Measurements from ENCODE around the gene CDC6. TPM values are rescaled to one million over a fixed set of nuclear protein-coding genes. Genes with fewer than 3 reads are reported as not detected.
A peak's percentile ranks its signal among the peaks of the same experiment; 100 is the strongest.

Gene CDC6
- total RNA-seq, 1 donor from 2014 or later, result 8.8 TPM

DNA sequence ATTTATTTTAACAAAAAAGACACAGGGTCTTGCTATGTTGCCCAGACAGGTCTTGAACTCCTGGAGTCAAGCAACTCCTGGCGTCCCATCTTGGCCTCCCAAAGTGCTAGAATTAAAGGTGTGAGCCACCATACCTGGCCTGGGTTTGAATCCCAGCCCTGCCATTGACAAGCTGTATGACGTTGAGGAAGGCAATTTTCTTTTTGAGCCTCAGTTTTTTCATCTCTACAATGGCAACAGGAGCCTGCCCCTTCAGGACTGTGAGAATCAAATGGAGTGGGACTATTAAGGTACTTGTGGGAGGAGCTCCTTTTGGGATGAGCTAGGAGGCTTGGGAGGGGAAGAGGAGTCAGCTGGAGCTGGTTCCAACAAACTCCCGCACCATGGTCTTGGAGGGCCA lies 27.5 kb downstream of the CDC6 start:
- Histone ChIP-seq H3K36me3 (ENCODE audit: control insufficient read depth, insufficient read depth, low read length) (no peaks in the 10 kb centered on the region), H3K27me3 (ENCODE audit: control insufficient read depth, insufficient read depth, low read length) (no peaks in the 10 kb centered on the region), H3K4me3 (ENCODE audit: low read depth, low read length) (no peak overlapping the region)
- no peak for DNase-seq (ENCODE audit: low read depth)
- TF ChIP-seq, protein P1, sequence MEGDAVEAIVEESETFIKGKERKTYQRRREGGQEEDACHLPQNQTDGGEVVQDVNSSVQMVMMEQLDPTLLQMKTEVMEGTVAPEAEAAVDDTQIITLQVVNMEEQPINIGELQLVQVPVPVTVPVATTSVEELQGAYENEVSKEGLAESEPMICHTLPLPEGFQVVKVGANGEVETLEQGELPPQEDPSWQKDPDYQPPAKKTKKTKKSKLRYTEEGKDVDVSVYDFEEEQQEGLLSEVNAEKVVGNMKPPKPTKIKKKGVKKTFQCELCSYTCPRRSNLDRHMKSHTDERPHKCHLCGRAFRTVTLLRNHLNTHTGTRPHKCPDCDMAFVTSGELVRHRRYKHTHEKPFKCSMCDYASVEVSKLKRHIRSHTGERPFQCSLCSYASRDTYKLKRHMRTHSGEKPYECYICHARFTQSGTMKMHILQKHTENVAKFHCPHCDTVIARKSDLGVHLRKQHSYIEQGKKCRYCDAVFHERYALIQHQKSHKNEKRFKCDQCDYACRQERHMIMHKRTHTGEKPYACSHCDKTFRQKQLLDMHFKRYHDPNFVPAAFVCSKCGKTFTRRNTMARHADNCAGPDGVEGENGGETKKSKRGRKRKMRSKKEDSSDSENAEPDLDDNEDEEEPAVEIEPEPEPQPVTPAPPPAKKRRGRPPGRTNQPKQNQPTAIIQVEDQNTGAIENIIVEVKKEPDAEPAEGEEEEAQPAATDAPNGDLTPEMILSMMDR (IDR thresholded peaks at IDR 0.05; ENCODE audit: insufficient read depth, low read length, poor library complexity, severe bottlenecking), result no peak

DNA sequence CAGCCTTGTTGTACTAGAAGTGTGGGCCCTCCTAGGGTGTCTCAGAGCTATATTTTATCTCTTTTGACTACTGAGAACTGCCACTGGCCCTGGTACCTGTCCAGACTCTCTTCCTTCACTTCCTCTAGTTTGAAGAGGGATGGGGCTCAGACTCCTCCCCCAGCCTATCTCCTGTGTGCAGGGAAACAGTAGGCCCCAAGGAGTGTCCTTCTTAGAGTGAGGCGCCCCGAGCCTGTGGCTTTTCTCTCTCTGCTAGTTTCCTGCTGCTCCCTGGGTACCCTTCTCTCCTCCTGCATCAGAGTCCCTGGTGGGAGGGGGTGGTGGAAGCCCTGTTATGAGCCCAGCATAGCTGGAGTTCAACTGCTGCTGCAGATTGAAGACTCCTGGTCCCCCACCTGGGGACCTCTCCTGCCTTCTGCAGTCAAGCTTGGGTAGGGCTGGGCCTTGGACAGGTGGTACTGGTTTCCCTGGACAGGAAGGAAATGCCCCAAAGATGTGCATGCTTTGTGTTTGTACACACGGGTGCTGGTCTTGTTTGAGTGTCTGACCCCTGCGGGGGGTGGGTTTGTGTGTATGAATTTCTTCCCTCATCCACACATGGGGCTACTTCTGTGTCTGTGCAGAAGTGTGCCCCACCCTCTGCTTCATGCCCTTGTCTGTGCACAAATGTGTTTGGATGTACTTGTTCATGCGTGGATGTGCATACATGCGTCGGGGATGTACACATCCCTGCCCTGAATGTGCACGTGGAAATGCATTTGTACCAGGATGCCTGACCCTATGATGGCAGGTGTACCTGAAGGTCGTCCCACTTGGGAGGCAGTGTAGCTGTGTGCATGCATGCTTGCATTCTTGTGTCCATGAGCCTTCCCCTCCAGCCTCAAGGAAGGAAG lies 28.2 kb downstream of the CDC6 start:
- no peak for DNase-seq (ENCODE audit: low read depth)
- TF ChIP-seq, protein P1 (IDR thresholded peaks at IDR 0.05; ENCODE audit: insufficient read depth, low read length, poor library complexity, severe bottlenecking), result no peak
- H3K27me3 ChIP-seq (ENCODE audit: control insufficient read depth, insufficient read depth, low read length), result no peaks in the 10 kb centered on the region
- H3K36me3 ChIP-seq (ENCODE audit: control insufficient read depth, insufficient read depth, low read length), result no peaks in the 10 kb centered on the region
- H3K4me3 ChIP-seq (ENCODE audit: low read depth, low read length), result no peak overlapping the region

DNA sequence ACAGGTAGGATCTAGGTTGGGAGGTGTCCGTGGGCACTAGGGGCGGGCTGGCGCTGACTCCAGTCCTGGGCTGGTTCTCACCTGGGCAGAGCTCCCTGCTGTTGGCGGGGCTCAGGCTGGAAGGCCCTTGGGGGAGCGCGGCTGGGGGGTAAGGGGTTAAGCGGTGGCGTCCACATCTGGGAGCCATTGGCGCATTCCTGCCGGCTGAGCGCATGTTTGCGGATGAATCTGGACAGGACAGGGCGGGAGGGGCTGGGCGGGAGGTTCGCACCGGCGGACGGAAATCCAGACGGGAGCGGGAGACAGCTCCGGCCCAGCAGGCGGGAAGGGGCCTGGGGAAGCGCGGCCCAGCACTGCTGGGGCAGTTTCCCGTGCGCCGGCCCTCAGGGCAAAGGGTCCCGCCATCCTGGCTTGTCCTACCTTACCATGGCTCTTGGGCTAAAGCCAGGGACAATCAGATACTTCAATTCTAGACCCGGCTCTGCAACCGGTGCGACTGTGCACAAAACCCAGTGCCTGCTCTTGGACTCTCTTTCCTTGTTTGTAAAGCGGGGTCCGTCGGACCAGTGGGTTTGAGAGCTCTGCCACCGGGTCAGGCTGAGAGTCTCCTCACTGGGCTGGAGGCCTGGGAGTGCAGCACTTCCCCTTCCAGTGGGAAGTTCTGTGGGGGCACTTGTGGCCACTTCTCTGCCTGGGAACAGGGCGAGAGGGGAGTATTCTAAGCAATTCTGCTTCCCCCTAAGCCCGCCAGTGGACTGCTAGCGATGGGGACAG lies 29.1 kb downstream of the CDC6 start:
- TF ChIP-seq, protein P1 (IDR thresholded peaks at IDR 0.05; ENCODE audit: insufficient read depth, low read length, poor library complexity, severe bottlenecking), result no peak
- DNase-seq (ENCODE audit: low read depth), result no peak

DNA sequence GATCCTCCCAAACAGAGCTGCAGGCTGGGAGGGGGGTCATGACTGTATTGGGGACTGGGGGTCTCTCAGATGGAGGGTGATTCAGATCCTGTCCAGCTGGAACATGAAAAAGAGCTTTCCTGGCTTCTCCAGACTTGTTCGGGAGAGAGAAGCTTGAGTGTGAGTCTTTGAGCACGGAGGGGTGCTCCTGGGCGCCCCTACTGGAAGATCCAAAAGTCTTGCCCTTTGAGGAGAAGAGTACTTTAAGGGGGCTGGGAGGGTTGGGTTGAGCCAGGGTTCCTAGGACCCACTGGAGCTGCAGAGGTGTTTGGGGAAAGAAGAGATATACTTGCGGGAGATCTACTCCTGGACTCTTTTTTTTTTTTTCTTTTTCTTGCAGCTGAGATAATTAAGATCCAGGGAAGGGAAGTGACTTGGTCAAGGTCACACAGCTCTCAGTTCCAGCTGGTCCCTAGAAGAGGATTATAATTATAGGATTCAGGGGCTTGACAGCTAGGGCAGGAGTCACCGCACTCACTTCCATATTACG lies 29.7 kb downstream of the CDC6 start:
- DNase-seq (ENCODE audit: low read depth), result no peak
- H3K36me3 ChIP-seq (ENCODE audit: control insufficient read depth, insufficient read depth, low read length), result no peaks in the 10 kb centered on the region
- no peaks in the 10 kb centered on the region for H3K27me3 ChIP-seq (ENCODE audit: control insufficient read depth, insufficient read depth, low read length)
- H3K4me3 ChIP-seq (ENCODE audit: low read depth, low read length), result peak overlapping the region; percentile 79
- TF ChIP-seq, protein P1 (IDR thresholded peaks at IDR 0.05; ENCODE audit: insufficient read depth, low read length, poor library complexity, severe bottlenecking), result peak; percentile 79

More for the DNA sequence above, 29.1 kb downstream of the CDC6 start:
- Histone ChIP-seq H3K36me3 (ENCODE audit: control insufficient read depth, insufficient read depth, low read length) (no peaks in the 10 kb centered on the region), H3K27me3 (ENCODE audit: control insufficient read depth, insufficient read depth, low read length) (no peaks in the 10 kb centered on the region), H3K4me3 (ENCODE audit: low read depth, low read length) (peak overlapping the region; percentile 6)

DNA sequence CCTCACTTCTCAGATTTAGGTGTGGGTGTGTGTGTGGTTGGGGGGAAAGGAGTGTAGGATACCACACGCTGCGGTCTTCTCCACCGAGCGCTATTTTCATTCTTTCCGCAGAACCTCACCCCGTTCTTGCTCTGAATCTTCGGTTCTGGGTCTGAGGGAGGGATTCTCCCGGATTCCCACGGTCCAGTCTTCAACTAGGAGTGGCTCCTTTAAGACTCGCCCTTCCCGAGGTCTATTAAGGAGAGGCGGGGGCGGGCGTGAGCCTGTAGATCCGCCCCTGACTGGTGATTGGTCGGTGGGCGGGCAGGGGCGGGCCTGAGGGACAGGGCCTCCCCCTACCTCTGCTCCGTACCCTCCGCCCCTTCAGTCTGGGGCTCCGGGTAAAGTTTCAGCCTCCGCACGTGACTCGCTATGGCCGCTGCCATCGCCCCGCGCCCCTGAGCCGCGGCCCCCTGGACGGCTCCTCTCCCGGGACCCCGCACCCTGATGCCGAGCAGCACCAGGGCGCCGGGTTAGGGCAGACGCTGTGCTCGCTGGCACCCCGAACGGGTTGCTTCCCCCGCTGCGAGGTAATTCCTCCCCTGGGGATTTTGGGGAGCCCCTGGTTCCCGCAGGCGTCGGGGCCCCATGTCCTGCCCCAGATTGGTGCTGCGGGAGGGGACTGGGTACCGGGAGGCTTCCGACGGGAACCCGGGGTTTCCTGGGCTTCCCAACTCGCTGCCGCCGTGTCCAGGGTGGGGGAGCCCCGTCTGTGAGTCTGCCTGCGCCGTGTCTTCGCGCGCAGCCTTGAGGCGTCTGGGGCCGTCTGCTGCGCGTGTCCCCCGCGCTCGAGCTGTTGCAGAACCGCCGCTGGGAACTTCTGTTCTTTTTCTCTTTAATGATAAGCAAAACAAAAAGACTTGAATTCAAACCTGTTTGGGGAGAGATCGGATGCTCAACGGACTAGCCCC lies 30.5 kb downstream of the CDC6 start:
- Histone ChIP-seq H3K36me3 (ENCODE audit: control insufficient read depth, insufficient read depth, low read length) (no peaks in the 10 kb centered on the region), H3K4me3 (ENCODE audit: low read depth, low read length) (peak overlapping the region; percentile 79), H3K27me3 (ENCODE audit: control insufficient read depth, insufficient read depth, low read length) (no peaks in the 10 kb centered on the region)
- TF ChIP-seq, protein P1 (IDR thresholded peaks at IDR 0.05; ENCODE audit: insufficient read depth, low read length, poor library complexity, severe bottlenecking), result no peak
- DNase-seq (ENCODE audit: low read depth), result peak; percentile 79
